Liver (tissue), 9 donors: ENCODE results near the gene MMP8. TPM values are rescaled to one million over a fixed set of nuclear protein-coding genes. Genes with fewer than 3 reads are reported as not detected.

Source experiments
- DNase-seq: peaks from one replicate; pipeline ENCODE4 v3.0.0-alpha.2; 2017; ENCODE audit warnings: low spot score
- H3K27ac ChIP-seq, 2 donors: one replicate each; pipeline ENCODE4 v1.7.0; 2013; ENCODE audit warnings: inconsistent platforms in 2 of 2, low read length in 2 of 2, control low read depth in 1 of 2, low read depth in 1 of 2, mild to moderate bottlenecking in 1 of 2
- H3K27me3 ChIP-seq, 4 donors: one replicate each; pipeline versions ENCODE4 v1.6.1 to v1.7.0; 2013; ENCODE audit warnings: low read length in 3 of 4, inconsistent platforms in 1 of 4, mild to moderate bottlenecking in 1 of 4, moderate library complexity in 1 of 4; ENCODE audit not compliant: control insufficient read depth in 4 of 4, insufficient read depth in 4 of 4
- H3K36me3 ChIP-seq, 4 donors: one replicate each; pipeline versions ENCODE4 v1.6.1 to v1.7.0; 2013; ENCODE audit warnings: low read length in 3 of 4, mild to moderate bottlenecking in 3 of 4, low read depth in 1 of 4, moderate library complexity in 1 of 4; ENCODE audit not compliant: control insufficient read depth in 4 of 4, insufficient read depth in 3 of 4
- H3K4me1 ChIP-seq, 4 donors: one replicate each; pipeline versions ENCODE4 v1.6.1 to v1.7.0; 2013; ENCODE audit warnings: low read length in 3 of 4, mild to moderate bottlenecking in 3 of 4, moderate library complexity in 1 of 4; ENCODE audit not compliant: control insufficient read depth in 4 of 4, insufficient read depth in 4 of 4
- H3K4me3 ChIP-seq, 3 donors: one replicate each; pipeline versions ENCODE4 v1.6.1 to v1.7.0; 2013; ENCODE audit warnings: low read length in 3 of 3, control low read depth in 1 of 3, low read depth in 1 of 3, mild to moderate bottlenecking in 1 of 3
- H3K9ac ChIP-seq, 2 donors: one replicate each; pipeline ENCODE4 v1.7.0; 2013; ENCODE audit warnings: low read length in 2 of 2, mild to moderate bottlenecking in 2 of 2, moderate library complexity in 2 of 2, control low read depth in 1 of 2, low read depth in 1 of 2
- H3K9me3 ChIP-seq, 4 donors: one replicate each; pipeline versions ENCODE4 v1.6.1 to v1.7.0; 2013; ENCODE audit warnings: low read length in 3 of 4; ENCODE audit not compliant: control insufficient read depth in 4 of 4
- EGR1 ChIP-seq, 2 donors: IDR thresholded peaks; 2 replicates each; pipeline ENCODE4 v1.6.1; 2016 to 2018; ENCODE audit warnings: antibody characterized with exemption in 2 of 2, low read depth in 2 of 2
- FOXA1 ChIP-seq: IDR thresholded peaks from 2 replicates; pipeline ENCODE4 v1.6.1; 2016; ENCODE audit warnings: antibody characterized with exemption
- FOXA2 ChIP-seq: IDR thresholded peaks from 2 replicates; pipeline ENCODE4 v1.6.1; 2016; ENCODE audit warnings: antibody characterized with exemption
- GABPA ChIP-seq, 2 donors: IDR thresholded peaks in 1 of 2; conservative IDR thresholded peaks in 1 of 2; 2 replicates each; pipeline ENCODE4 v1.6.1; 2016; ENCODE audit warnings: antibody characterized with exemption in 2 of 2, mild to moderate bottlenecking in 1 of 2, moderate library complexity in 1 of 2
- HNF4A ChIP-seq, 2 donors: conservative IDR thresholded peaks; 2 replicates each; pipeline ENCODE4 v1.6.1; 2016; ENCODE audit warnings: antibody characterized with exemption in 2 of 2, mild to moderate bottlenecking in 2 of 2
- HNF4G ChIP-seq: IDR thresholded peaks from 2 replicates; pipeline ENCODE4 v1.6.1; 2016; ENCODE audit warnings: antibody characterized with exemption
- JUND ChIP-seq, 2 donors: IDR thresholded peaks; 2 replicates each; pipeline ENCODE4 v1.6.1; 2016; ENCODE audit warnings: antibody characterized with exemption in 2 of 2
- NR2F2 ChIP-seq: IDR thresholded peaks from 2 replicates; pipeline ENCODE4 v1.6.1; 2016; ENCODE audit warnings: antibody characterized with exemption
- RAD21 ChIP-seq, 2 donors: IDR thresholded peaks; 2 replicates each; pipeline ENCODE4 v1.6.1; 2016; ENCODE audit warnings: antibody characterized with exemption in 2 of 2, mild to moderate bottlenecking in 2 of 2
- REST ChIP-seq: IDR thresholded peaks from 2 replicates; pipeline ENCODE4 v1.6.1; 2016; ENCODE audit warnings: antibody characterized with exemption, mild to moderate bottlenecking
- RXRA ChIP-seq, 2 donors: IDR thresholded peaks; 2 replicates each; pipeline ENCODE4 v1.6.1; 2017 to 2018; ENCODE audit warnings: antibody characterized with exemption in 2 of 2, mild to moderate bottlenecking in 1 of 2
- SP1 ChIP-seq: IDR thresholded peaks from 2 replicates; pipeline ENCODE4 v1.6.1; 2018; ENCODE audit warnings: antibody characterized with exemption, mild to moderate bottlenecking
- TAF1 ChIP-seq: conservative IDR thresholded peaks from 2 replicates; pipeline ENCODE4 v1.6.1; 2016; ENCODE audit warnings: antibody characterized with exemption, mild to moderate bottlenecking
- YY1 ChIP-seq: IDR thresholded peaks from 2 replicates; pipeline ENCODE4 v1.6.1; 2016; ENCODE audit warnings: antibody characterized with exemption, mild to moderate bottlenecking
- ZBTB33 ChIP-seq: IDR thresholded peaks from 2 replicates; pipeline ENCODE4 v1.6.1; 2016; ENCODE audit warnings: antibody characterized with exemption
- WGBS: extraction: QIAGEN DNeasy Blood & Tissue Kit; methylation state at CpG from one replicate; pipeline ENCODE4 v1.1.7; 2013; 5-methylcytosine and 5-hydroxymethylcytosine counted together
- polyA plus RNA-seq, 2 donors: library from polyadenylated mRNA; stranded (reverse) in 1 of 2; unstranded in 1 of 2; fragments of 200-250 nt in 1 of 2; fragments of >200 nt in 1 of 2; fragmentation: Nextera tagmentation in 1 of 2; extraction: Ambion mirVana in 1 of 2; gene quantifications; one replicate each; pipeline versions ENCODE4 v1.2.1 to v1.2.3, GENCODE V29; 2013 to 2015
- total RNA-seq, 2 donors: library from RNA; depleted of rRNA; stranded (reverse); fragments of >200 nt; gene quantifications; one replicate each; pipeline ENCODE4 v1.2.3, GENCODE V29; 2014
- TF ChIP-seq, protein P1 (sequence below): fragments of 150-350 bp; IDR thresholded peaks from 2 replicates; pipeline ENCODE4 v1.5.1; 2017; ENCODE audit warnings: improper control_type of control experiment, low read depth, low read length; ENCODE audit not compliant: missing input control
- TF ChIP-seq, protein P2 (sequence below): IDR thresholded peaks from 2 replicates; pipeline ENCODE4 v1.6.1; 2016; ENCODE audit warnings: antibody characterized with exemption
- TF ChIP-seq, protein P3 (sequence below): IDR thresholded peaks from 2 replicates; pipeline ENCODE4 v1.6.1; 2016; ENCODE audit warnings: antibody characterized with exemption
- donor health status: healthy.
- donor health status: healthy.
- donor health status: healthy.
- donor health status: healthy.
- donor health status: healthy.

Gene MMP8
- total and polyA plus RNA-seq, 4 donors, result 0.15 to 3.5 (median 0.36) TPM

GRCh38 chr11:102767800-102768199 lies 43.0 kb upstream of the MMP8 start:
- Histone ChIP-seq H3K9me3 (no peaks in the 10 kb centered on the region), H3K27me3 (peaks cover 0 to 4% (median 0%) of the 10 kb centered on the region in 4 donors), H3K4me3 (no peak overlapping the region), H3K27ac (no peak overlapping the region), H3K9ac (no peak overlapping the region), H3K4me1 (no peaks in the 10 kb centered on the region), H3K36me3 (no peaks in the 10 kb centered on the region)
- 43% methylated on average over 18 of the region's 18 CpGs for WGBS
- TF ChIP-seq JUND (IDR thresholded peaks at IDR 0.05) (no peak), TAF1 (no peak), RXRA (IDR thresholded peaks at IDR 0.05) (no peak)
- TF ChIP-seq, protein P1, sequence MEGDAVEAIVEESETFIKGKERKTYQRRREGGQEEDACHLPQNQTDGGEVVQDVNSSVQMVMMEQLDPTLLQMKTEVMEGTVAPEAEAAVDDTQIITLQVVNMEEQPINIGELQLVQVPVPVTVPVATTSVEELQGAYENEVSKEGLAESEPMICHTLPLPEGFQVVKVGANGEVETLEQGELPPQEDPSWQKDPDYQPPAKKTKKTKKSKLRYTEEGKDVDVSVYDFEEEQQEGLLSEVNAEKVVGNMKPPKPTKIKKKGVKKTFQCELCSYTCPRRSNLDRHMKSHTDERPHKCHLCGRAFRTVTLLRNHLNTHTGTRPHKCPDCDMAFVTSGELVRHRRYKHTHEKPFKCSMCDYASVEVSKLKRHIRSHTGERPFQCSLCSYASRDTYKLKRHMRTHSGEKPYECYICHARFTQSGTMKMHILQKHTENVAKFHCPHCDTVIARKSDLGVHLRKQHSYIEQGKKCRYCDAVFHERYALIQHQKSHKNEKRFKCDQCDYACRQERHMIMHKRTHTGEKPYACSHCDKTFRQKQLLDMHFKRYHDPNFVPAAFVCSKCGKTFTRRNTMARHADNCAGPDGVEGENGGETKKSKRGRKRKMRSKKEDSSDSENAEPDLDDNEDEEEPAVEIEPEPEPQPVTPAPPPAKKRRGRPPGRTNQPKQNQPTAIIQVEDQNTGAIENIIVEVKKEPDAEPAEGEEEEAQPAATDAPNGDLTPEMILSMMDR, result no peak
- no peak for DNase-seq

GRCh38 chr11:102763440-102763839 lies 38.7 kb upstream of the MMP8 start:
- H3K36me3 ChIP-seq, result no peaks in the 10 kb centered on the region

More at GRCh38 chr11:102763440-102763839, 38.7 kb upstream of the MMP8 start:
- DNase-seq, result no peak
- TF ChIP-seq GABPA (IDR thresholded peaks at IDR 0.05 in 1 of 2, conservative IDR thresholded peaks at IDR 0.05 in 1 of 2) (no peak), RXRA (IDR thresholded peaks at IDR 0.05) (no peak), EGR1 (IDR thresholded peaks at IDR 0.05; ENCODE audit: low read depth in 2 of 2) (no peak), REST (no peak), NR2F2 (no peak), FOXA1 (no peak), JUND (IDR thresholded peaks at IDR 0.05) (no peak), HNF4G (no peak), YY1 (no peak), RAD21 (IDR thresholded peaks at IDR 0.05) (no peak), FOXA2 (no peak), HNF4A (conservative IDR thresholded peaks at IDR 0.05) (no peak), TAF1 (no peak), SP1 (no peak), ZBTB33 (no peak)
- TF ChIP-seq, protein P2, sequence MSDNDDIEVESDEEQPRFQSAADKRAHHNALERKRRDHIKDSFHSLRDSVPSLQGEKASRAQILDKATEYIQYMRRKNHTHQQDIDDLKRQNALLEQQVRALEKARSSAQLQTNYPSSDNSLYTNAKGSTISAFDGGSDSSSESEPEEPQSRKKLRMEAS, result no peak
- TF ChIP-seq, protein P3, sequence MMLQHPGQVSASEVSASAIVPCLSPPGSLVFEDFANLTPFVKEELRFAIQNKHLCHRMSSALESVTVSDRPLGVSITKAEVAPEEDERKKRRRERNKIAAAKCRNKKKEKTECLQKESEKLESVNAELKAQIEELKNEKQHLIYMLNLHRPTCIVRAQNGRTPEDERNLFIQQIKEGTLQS, result no peak
- TF ChIP-seq, protein P1, result no peak
- Histone ChIP-seq H3K9ac (no peak overlapping the region), H3K4me3 (no peak overlapping the region), H3K4me1 (no peaks in the 10 kb centered on the region), H3K27ac (no peak overlapping the region), H3K27me3 (peaks cover 0 to 4% (median 2%) of the 10 kb centered on the region in 4 donors), H3K9me3 (no peaks in the 10 kb centered on the region)
- WGBS, result 61% methylated on average over 2 of the region's 2 CpGs
